ENCODE results near the gene PSMA5. TPM values are rescaled to one million over a fixed set of nuclear protein-coding genes. Genes with fewer than 3 reads are reported as not detected.

The PSMA5 gene
- total RNA-seq, 8 experiments from 2014 or later = 47.3 to 100 (median 72.2) TPM

- H3K4me3 ChIP-seq = no peak overlapping the region
- no peak for ATAC-seq (replicated peaks in 6 of 8)
- 69 to 100% (median 89%) methylated on average over 1 to 4 of the region's 4 CpGs; no CpG with 5 or more reads in 3 of the 10 experiments for WGBS, 10 experiments
Observed at GRCh38 chr1:109350182-109350581, 76.1 kb downstream of the PSMA5 start.

More at GRCh38 chr1:109350182-109350581, 76.1 kb downstream of the PSMA5 start:
- Histone ChIP-seq H3K4me1 (replicated peaks in 1 of 2) (no peaks in the 10 kb centered on the region), H3K27ac (no peak overlapping the region)
- in situ Hi-C loops (cut with MboI; ENCODE audit: low pct_unique_long_range_greater_than_20kb in 2 of 9, low sequenced_read_pairs in 9 of 9, unreplicated experiment in 9 of 9) = no loop called here

Other genes with a start within 250 kb of the PSMA5 start
- 100 to 1,000 TPM; 118 to 795 (median 414) TPM for gene SARS1, start 212.5 kb downstream of the PSMA5 start, total RNA-seq
- gene CELSR2, start 176.9 kb downstream of the PSMA5 start, total RNA-seq = 10 to 100 TPM in 7 of 8 experiments, 1 to 10 TPM in 1; 1.1 to 90.9 (median 43.3) TPM
- 100 to 1,000 TPM in 2 of 8 experiments, 10 to 100 TPM in 5, 1 to 10 TPM in 1; 7.0 to 118 (median 12.9) TPM for gene PSRC1, start 143.3 kb downstream of the PSMA5 start, total RNA-seq
- under 1 TPM in 3 of 8 experiments, not detected in 5; 0.67 to 0.92 (median 0.81) TPM for gene MYBPHL, start 119.4 kb downstream of the PSMA5 start, total RNA-seq
- 10 to 100 TPM in 7 of 8 experiments, 1 to 10 TPM in 1; 6.7 to 52.3 (median 41.4) TPM for gene SORT1, start 28.5 kb downstream of the PSMA5 start, total RNA-seq
- 1 to 10 TPM in 2 of 8 experiments, under 1 TPM in 6; 0.11 to 2.2 (median 0.81) TPM for gene SYPL2, start 40.1 kb upstream of the PSMA5 start, total RNA-seq
- gene ATXN7L2, start 57.5 kb upstream of the PSMA5 start, total RNA-seq = 10 to 100 TPM in 4 of 8 experiments, 1 to 10 TPM in 4; 3.7 to 20.1 (median 9.8) TPM
- gene CYB561D1, start 67.6 kb upstream of the PSMA5 start, total RNA-seq = 10 to 100 TPM in 2 of 8 experiments, 1 to 10 TPM in 6; 5.8 to 12.6 (median 7.5) TPM
- gene AMIGO1, start 83.3 kb upstream of the PSMA5 start, total RNA-seq = 10 to 100 TPM in 1 of 8 experiments, 1 to 10 TPM in 7; 3.5 to 11.5 (median 6.7) TPM
- gene GPR61, start 113.4 kb upstream of the PSMA5 start, total RNA-seq = 1 to 10 TPM in 6 of 8 experiments, under 1 TPM in 2; 0.56 to 5.8 (median 2.6) TPM
- gene GNAI3, start 122.2 kb upstream of the PSMA5 start, total RNA-seq = 10 to 100 TPM in 7 of 8 experiments, 1 to 10 TPM in 1; 8.8 to 15.5 (median 13.9) TPM
- not detected for gene GNAT2, start 193.2 kb upstream of the PSMA5 start, total RNA-seq
- 100 to 1,000 TPM in 1 of 8 experiments, 10 to 100 TPM in 7; 46.3 to 100 (median 61.3) TPM for gene AMPD2, start 193.4 kb upstream of the PSMA5 start, total RNA-seq
- gene GSTM4, start 229.7 kb upstream of the PSMA5 start, total RNA-seq = 10 to 100 TPM in 3 of 8 experiments, 1 to 10 TPM in 5; 6.5 to 46.1 (median 9.1) TPM
- gene GSTM2, start 241.6 kb upstream of the PSMA5 start, total RNA-seq = 100 to 1,000 TPM in 2 of 8 experiments, 10 to 100 TPM in 6; 18.6 to 116 (median 28.1) TPM